Subcutaneous adipose tissue (tissue), 4 donors: ENCODE results near the gene TMEM53. TPM values are rescaled to one million over a fixed set of nuclear protein-coding genes. Genes with fewer than 3 reads are reported as not detected.

Experiments
- CTCF ChIP-seq: fragments of 450-650 bp; IDR thresholded peaks from one replicate; pipeline ENCODE4 v1.5.1; 2016; ENCODE audit warnings: low read depth, mild to moderate bottlenecking, control low read depth, antibody characterized with exemption, moderate library complexity
- small RNA-seq: library from RNA; depleted of rRNA; stranded (forward); fragments of <200 nt; gene quantifications from one replicate; pipeline ENCODE3, GENCODE V24; 2016
- total RNA-seq, 4 donors: library from RNA; depleted of rRNA; stranded (reverse); fragments of >200 nt; gene quantifications; one replicate each; pipeline ENCODE4 v1.1.0, GENCODE V29; 2016

Gene TMEM53
- total RNA-seq, 4 donors from 2014 or later: 7.0 to 9.5 (median 7.5) TPM

DNA sequence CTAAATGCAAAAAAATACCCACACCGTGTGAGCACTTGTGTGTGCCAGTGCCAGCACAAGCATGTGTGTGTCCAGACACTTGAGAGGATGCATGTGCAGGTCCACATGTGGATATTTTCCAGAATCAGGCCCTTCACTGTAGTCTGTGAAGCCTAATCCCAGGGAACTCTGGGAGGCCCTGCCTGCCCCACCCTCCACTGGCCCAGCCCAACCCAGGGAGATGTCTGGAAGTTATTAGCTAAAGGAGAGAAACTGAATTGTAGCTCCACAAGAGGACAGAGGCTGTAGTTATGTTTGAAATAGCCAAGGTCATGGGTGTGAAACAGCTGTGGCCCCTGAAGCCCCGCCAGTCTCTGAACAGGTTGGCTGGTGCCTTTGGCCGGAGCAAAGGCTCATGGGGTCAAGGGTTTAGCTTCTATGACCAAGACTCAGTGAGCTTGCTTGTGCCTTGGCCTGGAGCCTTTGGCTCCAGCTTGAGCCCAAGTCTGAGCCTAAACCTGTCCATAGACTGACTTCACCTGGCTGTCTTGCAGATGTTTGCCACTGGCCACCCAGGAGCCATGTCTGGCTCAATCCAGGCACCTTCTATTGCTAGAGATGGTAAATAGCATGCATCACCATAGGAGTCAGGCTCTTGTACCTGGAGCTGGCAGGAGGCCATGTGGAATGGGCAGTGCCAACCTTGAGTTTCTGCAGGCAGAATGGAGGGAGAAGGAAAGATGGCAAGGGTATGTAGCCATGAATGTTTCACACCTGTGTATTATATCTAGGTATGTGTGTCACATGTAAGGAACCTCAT lies 69.9 kb downstream of the TMEM53 start:
- TF ChIP-seq CTCF: no peak

- no peak for TF ChIP-seq CTCF
These were observed 70.6 kb downstream of the TMEM53 start for GRCh38 chr1:44603718-44604117.

Small RNA genes within 50 kb of the gene (small RNA-seq; reads per million reads assigned to genes)
- 0.85 reads per million for gene RNU5F-1

Other genes with a start within 250 kb of the TMEM53 start
- 10 to 100 TPM in 1 of 4 donors, 1 to 10 TPM in 1, not detected in 2; 2.4 to 18.9 TPM for gene ARMH1, start 233 bp upstream of the TMEM53 start, total RNA-seq
- not detected for gene RNU5D-1, start 56.7 kb upstream of the TMEM53 start, total RNA-seq
- gene KIF2C, start 65.4 kb upstream of the TMEM53 start, total RNA-seq: 1 to 10 TPM in 2 of 4 donors, under 1 TPM in 1, not detected in 1; 0.38 to 2.0 (median 1.7) TPM
- 1,000 to 10,000 TPM; 1,837 to 2,469 (median 2,281) TPM for gene RPS8, start 101.1 kb upstream of the TMEM53 start, total RNA-seq
- gene BEST4, start 113.7 kb upstream of the TMEM53 start, total RNA-seq: under 1 TPM in 2 of 4 donors, not detected in 2; 0.34 to 0.75 TPM
- 10 to 100 TPM in 2 of 4 donors, 1 to 10 TPM in 2; 7.0 to 15.0 (median 11.8) TPM for gene PLK3, start 125.9 kb upstream of the TMEM53 start, total RNA-seq
- gene DYNLT4, start 132.9 kb upstream of the TMEM53 start, total RNA-seq: 1 to 10 TPM in 1 of 4 donors, not detected in 3; 1.1 TPM
- gene BTBD19, start 134.0 kb upstream of the TMEM53 start, total RNA-seq: 1 to 10 TPM; 1.8 to 5.1 (median 4.2) TPM
- gene PTCH2, start 168.8 kb upstream of the TMEM53 start, total RNA-seq: 1 to 10 TPM in 1 of 4 donors, under 1 TPM in 2, not detected in 1; 0.66 to 1.1 (median 0.68) TPM